HG02970 (cell line): ENCODE results near the gene UBR4.

Experiments used
- ATAC-seq: cut with Tn5 transposase; IDR thresholded peaks from one replicate; pipeline ENCODE4 v1.9.1; 2021; ENCODE audit warnings: mild to moderate bottlenecking, moderate library complexity, moderate number of reproducible peaks; ENCODE audit not compliant: unreplicated experiment, low FRiP score

UBR4 gene

GRCh38 chr1:19076841-19077616, 133.0 kb downstream of the UBR4 start:
- no peak for ATAC-seq

GRCh38 chr1:19074902-19075721, 135.0 kb downstream of the UBR4 start:
- ATAC-seq, result no peak

- no peak for ATAC-seq
These were observed 135.6 kb downstream of the UBR4 start for GRCh38 chr1:19074361-19074901.

GRCh38 chr1:19073311-19074186, 136.5 kb downstream of the UBR4 start:
- ATAC-seq, result no peak

GRCh38 chr1:19072285-19072981, 137.6 kb downstream of the UBR4 start:
- ATAC-seq, result no peak

GRCh38 chr1:19071674-19072281, 138.3 kb downstream of the UBR4 start:
- ATAC-seq, result no peak

GRCh38 chr1:19070891-19071621, 139.0 kb downstream of the UBR4 start:
- ATAC-seq, result no peak

- no peak for ATAC-seq
These were observed 139.8 kb downstream of the UBR4 start for GRCh38 chr1:19070197-19070651.

- ATAC-seq, result no peak
These were observed 141.3 kb downstream of the UBR4 start for GRCh38 chr1:19068639-19069276.

- ATAC-seq, result no peak
These were observed 142.0 kb downstream of the UBR4 start for GRCh38 chr1:19067912-19068638.

GRCh38 chr1:19067182-19067911, 142.7 kb downstream of the UBR4 start:
- no peak for ATAC-seq

- ATAC-seq, result no peak
These were observed 143.2 kb downstream of the UBR4 start for GRCh38 chr1:19066874-19067181.

- ATAC-seq, result no peak
These were observed 143.7 kb downstream of the UBR4 start for GRCh38 chr1:19066248-19066873.

GRCh38 chr1:19065526-19066247, 144.4 kb downstream of the UBR4 start:
- ATAC-seq, result no peak

- ATAC-seq, result no peak
These were observed 145.1 kb downstream of the UBR4 start for GRCh38 chr1:19064906-19065450.

GRCh38 chr1:19063122-19063521, 146.9 kb downstream of the UBR4 start:
- ATAC-seq, result no peak
